Stimulated activated naive CD8-positive, alpha-beta T cell treated with anti-CD3 and anti-CD28 coated beads, Interleukin-15, Interleukin-2, amounts not matched to agents 100 ng/mL and 50 ng/mL, for 24 hours (primary cell): ENCODE results near the gene NANOS2.

Experiments
- H3K27ac Mint-ChIP-seq: one replicate; pipeline ENCODE4 v1.8.0; 2021; ENCODE audit warnings: mild to moderate bottlenecking, mixed read lengths
- H3K27me3 Mint-ChIP-seq: one replicate; pipeline ENCODE4 v1.8.0; 2021; ENCODE audit warnings: mixed read lengths
- H3K36me3 Mint-ChIP-seq: one replicate; pipeline ENCODE4 v1.8.0; 2021; ENCODE audit warnings: low read depth, mixed read lengths
- H3K4me1 Mint-ChIP-seq: one replicate; pipeline ENCODE4 v1.8.0; 2021; ENCODE audit warnings: low read depth, mixed read lengths
- H3K4me3 Mint-ChIP-seq: one replicate; pipeline ENCODE4 v1.8.0; 2021; ENCODE audit warnings: mild to moderate bottlenecking, mixed read lengths
- H3K9me3 Mint-ChIP-seq: one replicate; pipeline ENCODE4 v1.8.0; 2021; ENCODE audit warnings: mixed read lengths

NANOS2 gene

DNA sequence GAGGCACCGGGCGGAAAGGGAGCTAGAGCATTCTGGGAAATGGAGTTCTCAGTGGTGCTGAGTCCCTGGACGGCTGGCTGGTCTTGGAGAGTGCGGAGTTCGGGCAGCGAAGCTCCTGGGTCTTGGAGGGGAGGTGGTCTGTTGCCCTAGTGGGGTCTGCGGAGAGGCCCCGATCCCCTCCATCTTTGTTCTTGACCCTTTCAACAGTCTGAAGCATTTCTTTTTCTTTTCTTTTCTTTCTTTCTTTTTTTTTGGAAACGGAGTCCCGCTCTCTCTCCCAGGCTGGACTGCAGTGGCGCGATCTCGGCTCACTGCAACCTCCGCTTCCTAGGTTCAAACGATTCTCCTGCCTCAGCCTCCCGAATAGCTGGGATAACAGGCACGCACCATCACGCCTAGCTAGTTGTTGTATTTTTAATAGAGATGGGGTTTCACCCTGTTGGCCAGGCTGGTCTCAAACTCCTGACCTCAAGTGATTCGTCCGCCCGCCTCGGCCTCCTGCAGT is 51.2 kb downstream of the NANOS2 start:
- Mint-ChIP-seq H3K4me3 (peak overlapping the region; percentile 95), H3K36me3 (peaks cover 22% of the 10 kb centered on the region), H3K27me3 (peaks cover 30% of the 10 kb centered on the region), H3K9me3 (no peaks in the 10 kb centered on the region), H3K27ac (peak overlapping the region; percentile 99), H3K4me1 (peaks cover 30% of the 10 kb centered on the region)
